Measurements from ENCODE around the gene DBNDD1.

DBNDD1 gene

GRCh38 chr16:90050969-90051368, 31.7 kb upstream of the DBNDD1 start:
- TF ChIP-seq, protein P1, sequence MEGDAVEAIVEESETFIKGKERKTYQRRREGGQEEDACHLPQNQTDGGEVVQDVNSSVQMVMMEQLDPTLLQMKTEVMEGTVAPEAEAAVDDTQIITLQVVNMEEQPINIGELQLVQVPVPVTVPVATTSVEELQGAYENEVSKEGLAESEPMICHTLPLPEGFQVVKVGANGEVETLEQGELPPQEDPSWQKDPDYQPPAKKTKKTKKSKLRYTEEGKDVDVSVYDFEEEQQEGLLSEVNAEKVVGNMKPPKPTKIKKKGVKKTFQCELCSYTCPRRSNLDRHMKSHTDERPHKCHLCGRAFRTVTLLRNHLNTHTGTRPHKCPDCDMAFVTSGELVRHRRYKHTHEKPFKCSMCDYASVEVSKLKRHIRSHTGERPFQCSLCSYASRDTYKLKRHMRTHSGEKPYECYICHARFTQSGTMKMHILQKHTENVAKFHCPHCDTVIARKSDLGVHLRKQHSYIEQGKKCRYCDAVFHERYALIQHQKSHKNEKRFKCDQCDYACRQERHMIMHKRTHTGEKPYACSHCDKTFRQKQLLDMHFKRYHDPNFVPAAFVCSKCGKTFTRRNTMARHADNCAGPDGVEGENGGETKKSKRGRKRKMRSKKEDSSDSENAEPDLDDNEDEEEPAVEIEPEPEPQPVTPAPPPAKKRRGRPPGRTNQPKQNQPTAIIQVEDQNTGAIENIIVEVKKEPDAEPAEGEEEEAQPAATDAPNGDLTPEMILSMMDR (conservative IDR thresholded peaks at IDR 0.05; ENCODE audit: low read depth, low read length): no peak
- DNase-seq (ENCODE audit: low read depth): no peak
- H3K4me3 ChIP-seq (ENCODE audit: low read depth, low read length): no peak overlapping the region

GRCh38 chr16:90048737-90049330, 29.6 kb upstream of the DBNDD1 start:
- no peak for DNase-seq (ENCODE audit: low read depth)
- TF ChIP-seq, protein P1 (conservative IDR thresholded peaks at IDR 0.05; ENCODE audit: low read depth, low read length): no peak
- no peak overlapping the region for H3K4me3 ChIP-seq (ENCODE audit: low read depth, low read length)

- TF ChIP-seq, protein P1 (conservative IDR thresholded peaks at IDR 0.05; ENCODE audit: low read depth, low read length): no peak
- H3K4me3 ChIP-seq (ENCODE audit: low read depth, low read length): no peak overlapping the region
- no peak for DNase-seq (ENCODE audit: low read depth)
Measured at GRCh38 chr16:90048347-90048722, 29.1 kb upstream of the DBNDD1 start.

- TF ChIP-seq, protein P1 (conservative IDR thresholded peaks at IDR 0.05; ENCODE audit: low read depth, low read length): no peak
- no peak for DNase-seq (ENCODE audit: low read depth)
- H3K4me3 ChIP-seq (ENCODE audit: low read depth, low read length): peak overlapping the region; percentile 51
Measured at GRCh38 chr16:90047714-90048346, 28.6 kb upstream of the DBNDD1 start.

DNA sequence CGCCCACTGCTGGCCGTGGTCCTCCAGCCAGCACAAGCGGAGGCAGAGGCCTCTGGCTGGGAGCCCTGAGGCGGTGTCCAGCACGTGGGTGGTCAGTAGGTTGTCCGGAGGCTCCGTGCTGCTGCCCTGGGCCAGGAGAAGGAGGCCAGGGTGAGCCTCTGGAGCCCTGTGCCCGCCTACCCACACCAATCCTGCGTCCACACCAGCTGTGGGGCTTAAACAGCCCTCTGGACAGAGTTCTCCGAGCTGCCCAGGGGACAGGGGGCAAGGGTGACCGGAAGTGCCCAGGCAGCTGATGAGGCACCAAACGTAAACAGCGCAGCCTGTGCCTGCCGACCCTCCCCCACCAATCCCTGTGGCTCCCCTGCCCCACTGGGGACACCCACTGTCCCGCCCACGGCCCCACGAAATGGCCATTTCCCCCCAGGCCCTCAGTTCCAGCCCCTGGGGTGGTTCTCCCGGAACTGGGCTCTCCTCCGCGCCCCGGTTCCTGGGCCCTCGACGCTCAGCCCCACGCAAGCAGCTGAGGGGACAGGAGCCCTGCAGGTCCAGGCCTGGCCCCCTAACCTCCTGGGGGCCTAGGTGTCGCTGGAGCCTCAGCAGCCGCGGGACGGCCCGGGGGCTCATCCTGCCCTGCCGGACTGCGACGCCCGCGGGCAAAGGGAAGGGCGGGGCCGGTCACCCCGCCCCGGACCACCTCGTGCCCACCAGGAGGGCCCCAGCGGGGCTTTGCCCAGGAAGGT, 27.9 kb upstream of the DBNDD1 start:
- TF ChIP-seq, protein P1 (conservative IDR thresholded peaks at IDR 0.05; ENCODE audit: low read depth, low read length): no peak

DNA sequence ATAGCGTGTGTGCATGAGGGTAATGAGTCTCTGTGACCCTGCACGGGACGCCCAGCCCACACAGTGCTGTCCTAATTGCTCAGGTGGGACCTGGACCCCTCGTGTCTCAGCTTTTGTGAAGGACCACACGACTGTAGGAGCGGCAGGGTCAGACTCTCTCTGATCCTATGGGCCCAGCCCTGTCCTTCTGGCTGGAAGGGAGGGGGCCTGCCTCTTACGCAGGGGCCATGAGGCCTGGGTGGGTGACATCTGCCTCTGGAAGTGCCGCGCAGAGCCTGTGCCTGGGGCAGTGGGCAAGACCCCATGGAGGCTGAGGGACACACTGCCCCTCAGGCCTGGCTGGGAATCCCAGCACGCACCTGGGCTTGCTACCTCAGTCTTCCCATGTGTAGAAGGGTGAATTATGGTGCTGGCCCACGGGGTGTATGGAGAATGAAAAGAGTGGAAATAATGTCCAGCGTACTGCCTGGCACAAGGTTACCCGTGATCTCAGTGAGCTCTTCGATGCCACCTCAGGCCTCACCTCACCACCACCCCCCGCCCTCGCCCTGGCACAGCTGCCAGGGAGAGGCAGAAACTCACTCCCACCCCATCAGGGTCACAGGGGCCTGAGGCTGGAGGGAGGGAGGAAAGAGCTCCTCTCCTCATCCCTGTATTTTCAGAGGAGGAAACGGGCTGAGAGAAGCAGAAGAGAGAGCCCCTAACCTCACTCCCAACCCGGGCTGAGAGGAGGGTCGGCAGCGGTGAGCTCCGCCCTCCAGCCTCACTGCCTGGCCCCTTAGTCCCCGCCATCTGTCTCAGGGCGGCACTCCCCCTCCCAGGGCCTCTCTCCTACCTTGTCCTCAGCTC, 27.1 kb upstream of the DBNDD1 start:
- peak overlapping the region; percentile 51 for H3K4me3 ChIP-seq (ENCODE audit: low read depth, low read length)
- TF ChIP-seq, protein P1 (conservative IDR thresholded peaks at IDR 0.05; ENCODE audit: low read depth, low read length): no peak
- DNase-seq (ENCODE audit: low read depth): no peak

More for the DNA sequence above, 27.9 kb upstream of the DBNDD1 start:
- peak; percentile 80 for DNase-seq (ENCODE audit: low read depth)
- H3K4me3 ChIP-seq (ENCODE audit: low read depth, low read length): peak overlapping the region; percentile 51
